Epidermal melanocyte (primary cell): ENCODE data around the gene CNOT6L.
"Not testable (repeated sequence)": the region's sequence is repeated elsewhere in the genome, so short reads cannot be mapped to it uniquely, and the experiment has no call there.

ENCODE experiments used
- DNase-seq: peaks from one replicate; pipeline ENCODE4 v3.0.0; 2011; ENCODE audit warnings: low spot score; ENCODE audit not compliant: insufficient read length

CNOT6L gene

DNA sequence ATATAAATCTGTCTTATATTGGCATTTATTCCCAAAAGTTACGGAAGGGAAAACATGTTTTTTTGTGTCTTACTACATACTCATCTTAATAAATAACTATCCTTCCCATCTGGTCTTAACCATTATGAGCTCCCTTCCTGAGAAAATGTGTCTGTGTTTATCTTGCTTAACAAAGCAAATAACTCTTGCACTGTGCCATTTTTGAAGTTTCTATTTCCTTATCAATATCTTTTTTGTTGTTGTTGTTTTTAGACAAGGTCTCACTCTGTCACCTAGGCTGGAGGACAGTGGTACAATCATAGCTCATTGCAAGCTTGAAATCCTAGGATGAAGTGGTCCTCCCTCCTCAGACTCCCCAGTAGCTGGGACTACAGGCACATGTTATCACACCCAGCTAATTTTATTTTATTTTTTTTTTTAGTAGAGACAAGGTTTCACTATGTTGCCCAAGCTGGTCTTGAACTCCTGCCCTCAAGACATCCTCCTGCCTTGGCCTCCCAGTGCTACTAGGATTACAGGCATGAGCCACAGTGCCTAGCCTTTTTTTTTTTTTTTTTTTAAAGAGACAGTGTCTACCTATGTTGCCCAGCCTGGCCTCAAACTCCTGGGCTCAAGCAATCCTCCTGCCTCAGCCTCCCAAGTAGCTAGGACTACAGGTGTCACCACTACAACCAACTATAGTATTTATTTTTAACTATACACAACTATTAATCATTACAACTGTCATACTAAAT, 36.9 kb downstream of the CNOT6L start:
- DNase-seq, result no peak

DNA sequence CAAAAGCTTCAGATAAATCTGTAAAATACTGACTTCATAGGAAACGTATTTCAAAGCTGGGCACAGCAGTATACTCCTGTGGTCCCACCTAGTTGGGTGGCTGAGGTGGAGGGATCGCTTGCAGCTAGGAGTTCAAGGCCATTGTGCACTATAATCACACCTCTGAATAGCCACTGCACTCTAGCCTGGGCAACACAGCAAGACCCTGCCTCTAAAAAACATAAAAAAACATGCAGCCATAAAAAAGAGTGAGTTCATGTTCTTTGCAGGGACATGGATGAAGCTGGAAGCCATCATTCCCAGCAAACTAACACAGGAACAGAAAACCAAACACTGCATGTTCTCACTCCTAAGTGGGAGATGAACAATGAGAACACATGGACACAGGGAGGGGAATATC, 38.4 kb downstream of the CNOT6L start:
- DNase-seq, result not testable (repeated sequence)

DNA sequence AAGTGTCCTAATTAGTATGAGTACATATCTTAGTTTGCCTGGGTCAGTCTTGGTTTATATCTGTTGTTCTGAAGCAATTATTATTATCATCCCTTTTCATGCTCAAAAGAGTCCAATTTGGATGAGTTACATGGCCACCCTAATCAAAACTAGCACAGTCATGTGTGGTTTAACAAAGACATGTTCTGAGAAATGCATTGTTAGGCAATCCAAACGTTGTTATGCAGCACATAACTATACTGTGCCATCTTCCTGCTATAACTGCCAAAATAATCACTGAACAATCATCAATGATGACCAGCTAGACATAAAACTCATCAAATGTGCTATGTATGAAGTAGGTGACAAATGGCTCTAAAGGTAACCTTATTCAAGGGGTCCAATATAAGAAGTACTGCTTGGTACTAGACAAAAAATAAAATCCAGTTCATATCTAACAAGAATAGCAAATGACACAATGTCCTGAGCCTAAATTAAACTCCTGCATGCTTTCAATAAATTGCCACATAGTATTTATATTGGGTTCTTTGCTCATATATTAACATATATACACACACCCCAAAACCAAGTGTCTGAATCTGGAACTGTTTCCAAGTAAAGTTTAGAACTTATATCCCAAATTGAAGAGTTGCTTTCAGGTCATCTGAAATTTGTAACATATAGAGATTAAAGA, 41.9 kb downstream of the CNOT6L start:
- no peak for DNase-seq

DNA sequence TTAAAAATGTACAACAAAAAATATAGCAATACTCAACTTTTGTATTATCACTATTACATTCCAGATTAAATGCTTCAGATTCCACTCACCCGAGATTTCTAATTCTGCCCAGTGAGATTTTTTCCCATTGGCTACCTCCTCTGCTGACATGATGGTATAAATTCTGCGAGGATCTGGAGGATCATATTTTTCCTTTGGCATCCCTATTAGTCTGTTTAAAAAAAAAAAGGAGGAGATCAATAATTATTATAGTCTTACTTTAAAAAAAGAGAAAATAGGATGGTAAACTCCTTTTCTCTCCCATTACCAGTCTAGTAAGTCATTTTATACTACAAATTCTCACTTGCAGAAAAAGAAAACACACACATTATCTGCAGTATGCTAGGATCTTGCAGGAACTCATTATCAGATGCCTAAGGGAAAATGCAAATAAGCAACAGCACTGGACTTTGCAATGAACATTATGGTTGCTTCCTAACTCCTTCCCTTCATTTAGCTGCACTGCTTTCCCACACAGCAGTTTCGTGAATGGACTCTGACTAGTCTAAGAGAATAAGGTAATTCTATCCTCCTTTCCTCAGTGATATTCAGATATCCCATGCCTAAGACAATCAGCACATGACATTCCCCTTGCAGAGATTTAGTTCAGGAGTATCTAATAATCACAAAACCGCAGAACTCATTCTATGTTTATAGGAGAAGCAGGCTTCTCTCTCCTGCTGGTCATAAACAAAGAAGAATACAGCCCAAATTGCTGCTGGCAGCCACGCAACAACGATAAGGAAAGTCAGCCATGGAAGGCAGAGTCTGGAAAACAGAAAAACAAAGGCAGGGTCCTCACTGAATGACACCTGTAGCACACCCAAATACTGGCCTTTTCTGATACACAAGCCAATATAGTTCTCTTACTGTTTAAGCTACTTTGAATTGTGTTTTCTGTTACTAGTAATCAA, 42.7 kb downstream of the CNOT6L start:
- DNase-seq, result no peak

- no peak for DNase-seq
These were observed 46.1 kb downstream of the CNOT6L start for GRCh38 chr4:77773101-77773500.

DNA sequence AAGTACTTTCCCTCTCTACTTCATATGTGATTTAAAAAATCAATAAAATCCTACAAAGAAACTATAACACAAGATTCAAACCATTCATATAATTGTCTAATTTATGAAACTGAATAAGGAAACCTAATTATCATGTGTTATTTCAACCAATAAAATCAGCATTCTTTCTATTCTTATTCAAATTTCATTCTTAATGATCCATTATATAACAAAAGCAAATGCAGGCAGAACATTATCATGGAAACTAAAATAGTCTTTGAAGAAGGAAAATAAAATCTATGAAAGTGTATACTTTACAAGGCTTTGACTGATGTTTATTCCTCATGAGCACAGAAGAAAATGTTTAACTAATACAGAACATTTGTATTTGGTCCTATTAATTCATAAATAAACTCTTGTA, 47.6 kb downstream of the CNOT6L start:
- no peak for DNase-seq

GRCh38 chr4:77765720-77766119, 53.4 kb downstream of the CNOT6L start:
- DNase-seq, result no peak

- DNase-seq, result no peak
These were observed 56.6 kb downstream of the CNOT6L start for GRCh38 chr4:77762531-77762930.

- DNase-seq, result no peak
These were observed 57.6 kb downstream of the CNOT6L start for GRCh38 chr4:77761595-77761994.

GRCh38 chr4:77758804-77759203, 60.4 kb downstream of the CNOT6L start:
- no peak for DNase-seq

DNA sequence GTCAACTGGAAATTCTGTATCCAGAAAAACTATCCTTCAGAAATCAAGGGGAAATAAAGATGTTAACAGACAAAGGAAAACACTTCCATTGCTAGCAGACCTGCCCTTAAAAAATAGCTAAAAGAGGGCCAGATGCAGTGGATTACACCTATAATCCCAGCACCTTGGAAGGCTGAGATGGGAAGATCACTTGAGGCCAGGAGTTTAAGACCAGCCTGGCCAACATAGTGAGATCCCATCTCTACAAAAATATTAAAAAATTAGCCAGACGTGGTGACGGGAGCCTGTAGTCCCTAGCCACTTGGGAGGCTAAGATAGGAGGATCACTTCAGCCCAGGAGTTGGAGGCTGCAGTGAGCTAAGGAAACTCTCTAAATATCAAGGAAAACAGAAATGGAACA, 67.4 kb downstream of the CNOT6L start:
- no peak for DNase-seq

- DNase-seq, result no peak
These were observed 73.4 kb downstream of the CNOT6L start for GRCh38 chr4:77745792-77746191.

- DNase-seq, result no peak
These were observed 77.1 kb downstream of the CNOT6L start for GRCh38 chr4:77742054-77742453.

- no peak for DNase-seq
These were observed 78.7 kb downstream of the CNOT6L start for GRCh38 chr4:77740480-77740879.

DNA sequence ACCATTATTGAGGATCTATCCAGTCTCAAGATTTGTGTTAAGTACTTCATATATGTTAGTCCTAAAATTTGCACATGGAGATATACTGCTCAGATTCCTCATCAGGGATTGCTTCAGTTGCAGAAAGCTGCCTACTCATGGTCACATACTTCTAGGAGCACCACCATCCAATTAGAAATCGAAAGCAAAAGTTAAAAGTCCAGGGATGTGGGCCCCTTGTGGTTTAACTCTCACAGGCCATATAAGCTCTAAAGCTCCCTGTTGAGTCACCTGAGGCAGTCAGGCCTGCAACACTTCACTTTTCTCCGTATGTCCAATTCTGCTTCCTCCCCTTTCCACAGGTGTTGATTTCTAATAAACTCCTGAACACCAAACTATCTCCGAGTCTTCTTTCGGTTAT, 84.2 kb downstream of the CNOT6L start:
- DNase-seq, result no peak

GRCh38 chr4:77731656-77732055, 87.5 kb downstream of the CNOT6L start:
- no peak for DNase-seq

DNA sequence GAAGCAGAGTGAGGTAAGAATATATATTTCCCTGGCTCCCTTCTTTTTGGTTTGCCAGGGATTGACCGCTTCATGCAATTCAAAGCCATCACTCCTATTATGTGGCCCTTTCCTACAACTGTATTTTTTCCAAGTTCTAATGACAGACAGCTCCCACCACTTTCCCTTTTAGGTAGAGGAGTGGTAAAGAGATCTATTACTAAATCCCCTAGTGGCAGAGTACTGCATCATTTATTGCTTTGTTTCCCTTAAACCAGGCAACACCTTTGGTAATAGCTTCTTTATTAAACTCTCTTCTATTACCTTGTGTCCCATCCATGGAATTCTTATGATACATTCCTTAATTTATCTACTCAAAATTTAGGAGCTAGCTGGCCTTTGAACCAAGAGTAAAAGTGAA, 90.7 kb downstream of the CNOT6L start:
- no peak for DNase-seq

- no peak for DNase-seq
These were observed 98.1 kb downstream of the CNOT6L start for GRCh38 chr4:77721073-77721472.

DNA sequence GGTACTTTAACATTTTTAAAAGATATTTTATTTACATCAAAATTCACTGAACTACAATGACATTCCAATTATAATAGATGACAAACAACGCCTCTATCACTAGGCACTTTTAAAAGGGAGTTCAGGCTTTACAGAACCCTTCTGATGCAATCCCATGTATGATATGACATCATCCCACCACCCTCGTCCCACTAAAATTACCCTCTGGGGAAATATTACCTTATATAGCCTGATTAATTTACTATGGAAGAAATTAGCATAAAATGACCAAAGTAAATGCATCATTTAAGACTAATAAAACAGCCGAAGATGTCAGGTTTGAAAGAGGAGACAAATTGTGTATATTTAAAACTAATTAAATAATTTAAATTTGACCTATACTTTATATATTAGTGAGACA, 100.7 kb downstream of the CNOT6L start:
- DNase-seq, result not testable (repeated sequence)

- no peak for DNase-seq
These were observed 103.5 kb downstream of the CNOT6L start for GRCh38 chr4:77715414-77716290.

- no peak for DNase-seq
These were observed 104.7 kb downstream of the CNOT6L start for GRCh38 chr4:77714514-77714913.
